Measurements from ENCODE around the gene ACER3.
"Not testable (repeated sequence)": the region's sequence is repeated elsewhere in the genome, so short reads cannot be mapped to it uniquely, and the experiment has no call there.

The ACER3 gene

GRCh38 chr11:76880956-76881355 is 20.2 kb downstream of the ACER3 start:
- no peak for DNase-seq

GRCh38 chr11:76885390-76886097 is 24.8 kb downstream of the ACER3 start:
- no peak for DNase-seq

GRCh38 chr11:76888989-76889388 is 28.3 kb downstream of the ACER3 start:
- no peak for DNase-seq

- DNase-seq: no peak
Observed at GRCh38 chr11:76889411-76889975, 28.8 kb downstream of the ACER3 start.

- DNase-seq: no peak
Observed at GRCh38 chr11:76890329-76890728, 29.6 kb downstream of the ACER3 start.

GRCh38 chr11:76891285-76891684 is 30.6 kb downstream of the ACER3 start:
- DNase-seq: no peak

- DNase-seq: no peak
Observed at GRCh38 chr11:76891793-76892192, 31.1 kb downstream of the ACER3 start.

- DNase-seq: no peak
Observed at GRCh38 chr11:76892306-76892705, 31.6 kb downstream of the ACER3 start.

- no peak for DNase-seq
Observed at GRCh38 chr11:76897233-76897632, 36.5 kb downstream of the ACER3 start.

GRCh38 chr11:76901144-76901543 is 40.4 kb downstream of the ACER3 start:
- no peak for DNase-seq

- DNase-seq: not testable (repeated sequence)
Observed at GRCh38 chr11:76901622-76902021, 40.9 kb downstream of the ACER3 start.

- DNase-seq: no peak
Observed at GRCh38 chr11:76902121-76903014, 41.6 kb downstream of the ACER3 start.

GRCh38 chr11:76903325-76903724 is 42.6 kb downstream of the ACER3 start:
- DNase-seq: no peak

GRCh38 chr11:76910620-76911414 is 50.1 kb downstream of the ACER3 start:
- no peak for DNase-seq

- DNase-seq: no peak
Observed at GRCh38 chr11:76911415-76911808, 50.7 kb downstream of the ACER3 start.

- DNase-seq: no peak
Observed at GRCh38 chr11:76916712-76917111, 56.0 kb downstream of the ACER3 start.

- DNase-seq: peak; percentile 47
Observed at GRCh38 chr11:76918941-76919386, 58.2 kb downstream of the ACER3 start.

- DNase-seq: no peak
Observed at GRCh38 chr11:76919467-76919866, 58.7 kb downstream of the ACER3 start.

- DNase-seq: peak; percentile 83
Observed at GRCh38 chr11:76919887-76920746, 59.4 kb downstream of the ACER3 start.

GRCh38 chr11:76927160-76927559 is 66.4 kb downstream of the ACER3 start:
- no peak for DNase-seq

GRCh38 chr11:76935042-76935441 is 74.3 kb downstream of the ACER3 start:
- no peak for DNase-seq

GRCh38 chr11:76939219-76939631 is 78.5 kb downstream of the ACER3 start:
- DNase-seq: no peak
